Breast epithelium (tissue), 3 donors: ENCODE measurements around the gene CCT3.
"Not testable (repeated sequence)": the region's sequence is repeated elsewhere in the genome, so short reads cannot be mapped to it uniquely, and the experiment has no call there.

Experiments used
- POLR2A ChIP-seq: fragments of 450-650 bp; IDR thresholded peaks from one replicate; pipeline ENCODE4 v1.6.1; 2016; ENCODE audit warnings: antibody characterized with exemption, mild to moderate bottlenecking, moderate library complexity
- TF ChIP-seq, protein P1 (sequence below), 3 donors: fragments of 450-650 bp; IDR thresholded peaks; one replicate each; pipeline ENCODE4 v1.5.1; 2016 to 2017; ENCODE audit warnings: antibody characterized with exemption in 3 of 3, mild to moderate bottlenecking in 3 of 3, moderate library complexity in 3 of 3

GRCh38 chr1:156346035-156346434 lies 7.9 kb upstream of the CCT3 start:
- TF ChIP-seq, protein P1, sequence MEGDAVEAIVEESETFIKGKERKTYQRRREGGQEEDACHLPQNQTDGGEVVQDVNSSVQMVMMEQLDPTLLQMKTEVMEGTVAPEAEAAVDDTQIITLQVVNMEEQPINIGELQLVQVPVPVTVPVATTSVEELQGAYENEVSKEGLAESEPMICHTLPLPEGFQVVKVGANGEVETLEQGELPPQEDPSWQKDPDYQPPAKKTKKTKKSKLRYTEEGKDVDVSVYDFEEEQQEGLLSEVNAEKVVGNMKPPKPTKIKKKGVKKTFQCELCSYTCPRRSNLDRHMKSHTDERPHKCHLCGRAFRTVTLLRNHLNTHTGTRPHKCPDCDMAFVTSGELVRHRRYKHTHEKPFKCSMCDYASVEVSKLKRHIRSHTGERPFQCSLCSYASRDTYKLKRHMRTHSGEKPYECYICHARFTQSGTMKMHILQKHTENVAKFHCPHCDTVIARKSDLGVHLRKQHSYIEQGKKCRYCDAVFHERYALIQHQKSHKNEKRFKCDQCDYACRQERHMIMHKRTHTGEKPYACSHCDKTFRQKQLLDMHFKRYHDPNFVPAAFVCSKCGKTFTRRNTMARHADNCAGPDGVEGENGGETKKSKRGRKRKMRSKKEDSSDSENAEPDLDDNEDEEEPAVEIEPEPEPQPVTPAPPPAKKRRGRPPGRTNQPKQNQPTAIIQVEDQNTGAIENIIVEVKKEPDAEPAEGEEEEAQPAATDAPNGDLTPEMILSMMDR (IDR thresholded peaks at IDR 0.05): not testable (repeated sequence)
- not testable (repeated sequence) for TF ChIP-seq POLR2A
